SK-N-SH (cell line): ENCODE measurements around the gene SLC12A3. TPM values are rescaled to one million over a fixed set of nuclear protein-coding genes. Genes with fewer than 3 reads are reported as not detected.

ENCODE experiments used
- CTCF ChIA-PET: fragments of 300-600, 350-600 bp; formaldehyde crosslinking; extraction: SDS; loops from one replicate; lab custom pipeline; 2021; lab: Yijun Ruan, JAX
- POLR2A ChIA-PET: fragments of 350-600 bp; sonication (Branson Sonifier 250); formaldehyde crosslinking; extraction: SDS; loops from one replicate; lab custom pipeline; 2020; ENCODE audit warnings: antibody characterized with exemption, inconsistent platforms; lab: Yijun Ruan, JAX
- DNase-seq: peaks from one replicate; pipeline ENCODE4 v3.0.0; 2012
- H2AFZ ChIP-seq: fragments of 200-600 bp; sonication (generic); 2 replicates; pipeline ENCODE4 v1.8.1; 2016; ENCODE audit warnings: antibody characterized with exemption, mild to moderate bottlenecking, low read depth
- H3F3A ChIP-seq: fragments of 200-600 bp; sonication (generic); replicated peaks from 2 replicates; pipeline ENCODE3; 2016; ENCODE audit warnings: antibody characterized with exemption, mild to moderate bottlenecking; ENCODE audit not compliant: insufficient read depth
- H3K27ac ChIP-seq, 2 experiments: fragments of 200-500 bp in 1 of 2; fragments of 200-600 bp in 1 of 2; sonication (Bioruptor generic) in 1 of 2; sonication (generic), shearing (Covaris generic) in 1 of 2; 2 replicates each; pipeline versions ENCODE4 v1.5.1 to v1.6.1; 2014 to 2016; ENCODE audit warnings: low read depth in 2 of 2, inconsistent platforms in 1 of 2, low read length in 1 of 2, mild to moderate bottlenecking in 1 of 2, mixed read lengths in 1 of 2
- H3K27me3 ChIP-seq: fragments of 200-600 bp; sonication (generic), shearing (Covaris generic); 2 replicates; pipeline ENCODE4 v1.6.1; 2016; ENCODE audit warnings: mixed run types; ENCODE audit not compliant: insufficient read depth
- H3K36me3 ChIP-seq, 2 experiments: fragments of 200-500 bp in 1 of 2; fragments of 200-600 bp in 1 of 2; sonication (Bioruptor generic) in 1 of 2; sonication (generic) in 1 of 2; replicated peaks in 1 of 2; 2 replicates each; pipeline versions ENCODE3 to v1.5.1; 2014 to 2016; ENCODE audit warnings: low read length in 1 of 2, mild to moderate bottlenecking in 1 of 2; ENCODE audit not compliant: insufficient read depth in 2 of 2, control insufficient read depth in 1 of 2
- H3K4me1 ChIP-seq, 2 experiments: fragments of 200-500 bp in 1 of 2; fragments of 200-600 bp in 1 of 2; sonication (Bioruptor generic) in 1 of 2; sonication (generic), shearing (Covaris generic) in 1 of 2; 2 replicates each; pipeline versions ENCODE4 v1.5.1 to v1.6.1; 2014 to 2016; ENCODE audit warnings: low read depth in 1 of 2, low read length in 1 of 2, mixed run types in 1 of 2; ENCODE audit not compliant: insufficient read depth in 2 of 2, control insufficient read depth in 1 of 2
- H3K4me2 ChIP-seq: fragments of 200-600 bp; sonication (generic), shearing (Covaris generic); 2 replicates; pipeline ENCODE4 v1.6.1; 2017; ENCODE audit warnings: mixed run types
- H3K4me3 ChIP-seq, 2 experiments: fragments of 200-500 bp in 1 of 2; fragments of 200-600 bp in 1 of 2; sonication (Bioruptor generic) in 1 of 2; sonication (generic), shearing (Covaris generic) in 1 of 2; 2 replicates each; pipeline versions ENCODE4 v1.5.1 to v1.8.1; 2014 to 2016; ENCODE audit warnings: low read depth in 2 of 2, inconsistent platforms in 1 of 2, low read length in 1 of 2, mild to moderate bottlenecking in 1 of 2, mixed read lengths in 1 of 2, moderate library complexity in 1 of 2
- H3K79me2 ChIP-seq: fragments of 200-600 bp; sonication (generic); 2 replicates; pipeline ENCODE4 v1.8.1; 2017; ENCODE audit warnings: mild to moderate bottlenecking; ENCODE audit not compliant: insufficient read depth
- H3K9ac ChIP-seq: fragments of 200-600 bp; sonication (generic); 2 replicates; pipeline ENCODE4 v1.6.1; 2017; ENCODE audit warnings: mixed run types
- H3K9me2 ChIP-seq: fragments of 200-600 bp; sonication (generic); 2 replicates; pipeline ENCODE4 v1.6.1; 2017; ENCODE audit warnings: mixed run types
- H3K9me3 ChIP-seq: fragments of 200-600 bp; sonication (generic); 2 replicates; pipeline ENCODE4 v1.6.1; 2017; ENCODE audit warnings: mixed run types, mild to moderate bottlenecking, moderate library complexity
- H4K20me1 ChIP-seq: fragments of 200-600 bp; sonication (generic); 2 replicates; pipeline ENCODE4 v1.6.1; 2017; ENCODE audit warnings: mild to moderate bottlenecking, mixed run types; ENCODE audit not compliant: insufficient read depth
- CHD2 ChIP-seq: fragments of 150-350 bp; IDR thresholded peaks from 2 replicates; pipeline ENCODE4 v1.6.1; 2018; ENCODE audit warnings: low read length; ENCODE audit not compliant: partially characterized antibody
- ELF1 ChIP-seq: IDR thresholded peaks from 2 replicates; pipeline ENCODE4 v1.4.0; 2012
- FOXM1 ChIP-seq: IDR thresholded peaks from 2 replicates; pipeline ENCODE4 v1.4.0; 2012; ENCODE audit warnings: low read depth, mild to moderate bottlenecking
- GATA2 ChIP-seq: sonication (generic); formaldehyde crosslinking; IDR thresholded peaks from 2 replicates; pipeline ENCODE4 v1.5.0; 2020; ENCODE audit warnings: mild to moderate bottlenecking, missing genetic modification reagents
- JUND ChIP-seq: IDR thresholded peaks from 2 replicates; pipeline ENCODE4 v1.4.0; 2012
- MXI1 ChIP-seq: IDR thresholded peaks from 2 replicates; pipeline ENCODE4 v1.6.1; 2012; ENCODE audit warnings: mild to moderate bottlenecking, low read depth, low read length, improper control_type of control experiment
- NRF1 ChIP-seq: IDR thresholded peaks from 2 replicates; pipeline ENCODE4 v1.6.1; 2012; ENCODE audit warnings: low read depth, mild to moderate bottlenecking, low read length
- POLR2AphosphoS5 ChIP-seq: IDR thresholded peaks from 2 replicates; pipeline ENCODE4 v1.6.1; 2012; ENCODE audit warnings: low read depth, low read length
- RCOR1 ChIP-seq: fragments of 150-350 bp; IDR thresholded peaks from 2 replicates; pipeline ENCODE4 v1.6.1; 2017; ENCODE audit warnings: antibody characterized with exemption, low read length
- RFX5 ChIP-seq: IDR thresholded peaks from 2 replicates; pipeline ENCODE4 v1.6.1; 2012; ENCODE audit warnings: mild to moderate bottlenecking, improper control_type of control experiment, low read length
- RXRA ChIP-seq: IDR thresholded peaks from 2 replicates; pipeline ENCODE4 v1.4.0; 2012; ENCODE audit warnings: low read depth, mild to moderate bottlenecking, borderline replicate concordance
- TEAD4 ChIP-seq: IDR thresholded peaks from 2 replicates; pipeline ENCODE4 v1.4.0; 2012; ENCODE audit warnings: mild to moderate bottlenecking, borderline replicate concordance; ENCODE audit not compliant: insufficient read depth
- YY1 ChIP-seq: IDR thresholded peaks from 2 replicates; pipeline ENCODE4 v1.4.0; 2012; ENCODE audit warnings: low read depth, mild to moderate bottlenecking
- WGBS: methylation state at CpG from one replicate; pipeline ENCODE4 v1.1.6; 2017; ENCODE audit warnings: low lambda C conversion rate; 5-methylcytosine and 5-hydroxymethylcytosine counted together
- polyA plus RNA-seq, 3 experiments: library from polyadenylated mRNA; depleted of rRNA; stranded (reverse); fragments of >200 nt; gene quantifications; 2 replicates each; pipeline ENCODE4 v1.2.3, GENCODE V29; 2012
- TF ChIP-seq, protein P1 (sequence below): IDR thresholded peaks from 2 replicates; pipeline ENCODE4 v1.4.0; 2012; ENCODE audit warnings: low read depth, borderline replicate concordance
- TF ChIP-seq, protein P2 (sequence below): fragments of 200-600 bp; sonication (generic); IDR thresholded peaks from 2 replicates; pipeline ENCODE4 v1.6.1; 2017; ENCODE audit warnings: antibody characterized with exemption, mild to moderate bottlenecking, moderate library complexity
- TF ChIP-seq, protein P3 (sequence below): fragments of 150-350 bp; IDR thresholded peaks from 2 replicates; pipeline ENCODE4 v1.6.1; 2016; ENCODE audit warnings: mild to moderate bottlenecking, low read depth, low read length

The SLC12A3 gene
- polyA plus RNA-seq, 1 of the 3 experiments (the other 2 are of a cell fraction): not detected

DNA sequence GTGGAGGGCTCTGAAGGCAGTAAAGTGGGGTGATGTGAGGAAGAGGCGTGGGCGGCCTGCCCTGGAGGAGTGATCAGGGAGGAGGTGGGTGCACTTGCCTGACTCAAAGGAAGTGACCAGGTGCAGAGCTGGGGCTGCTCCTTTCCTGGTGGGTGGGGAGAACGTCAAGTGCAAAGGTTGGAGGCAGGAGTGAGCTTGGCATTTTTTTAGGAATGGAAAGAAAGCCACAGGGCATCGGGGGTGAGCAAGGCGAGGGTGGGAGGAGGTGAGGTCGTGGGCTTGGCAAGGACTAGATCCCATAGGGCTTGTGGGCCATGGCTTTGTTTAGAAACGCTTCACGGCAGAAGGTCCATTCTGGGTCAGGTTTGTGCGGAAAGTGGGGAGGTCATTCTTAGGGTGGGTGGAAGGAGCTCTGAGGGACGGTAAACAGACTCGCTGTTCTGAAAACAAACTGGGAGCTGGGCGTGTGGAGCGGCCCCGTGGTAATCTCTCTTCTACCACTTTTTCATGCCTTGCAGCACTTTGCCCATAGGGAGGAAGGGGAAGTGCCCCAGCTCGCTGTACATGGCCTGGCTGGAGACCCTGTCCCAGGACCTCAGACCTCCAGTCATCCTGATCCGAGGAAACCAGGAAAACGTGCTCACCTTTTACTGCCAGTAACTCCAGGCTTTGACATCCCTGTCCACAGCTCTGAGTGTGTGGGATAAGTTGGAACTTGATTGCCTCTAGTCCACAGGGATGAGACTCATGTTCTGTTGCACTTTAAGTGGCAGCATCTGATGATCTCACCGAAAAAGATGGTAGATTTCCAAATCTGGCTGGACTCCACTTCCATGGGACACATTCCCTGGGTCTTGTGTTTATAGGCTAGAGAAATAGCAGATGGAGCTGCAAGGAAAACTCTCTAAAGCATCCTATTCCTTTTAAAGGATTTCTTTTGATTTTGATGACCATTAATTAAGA lies 48.0 kb downstream of the SLC12A3 start:
- ChIA-PET CTCF (interaction anchor here (1.2 kb wide), 1 partner anchor 237 kb away, joined by 3 read pairs; no protein-coding TSS in a partner anchor), POLR2A (interaction anchor here (1.4 kb wide), 1 partner anchor 19 kb away, joined by 4 read pairs; the partner anchor contains the start of gene HERPUD1)
- no peaks in the 10 kb centered on the region for H3F3A ChIP-seq
- H3K9ac ChIP-seq: no peak overlapping the region
- no peak for DNase-seq
- H3K4me3 ChIP-seq: no peak overlapping the region
- TF ChIP-seq, protein P1, sequence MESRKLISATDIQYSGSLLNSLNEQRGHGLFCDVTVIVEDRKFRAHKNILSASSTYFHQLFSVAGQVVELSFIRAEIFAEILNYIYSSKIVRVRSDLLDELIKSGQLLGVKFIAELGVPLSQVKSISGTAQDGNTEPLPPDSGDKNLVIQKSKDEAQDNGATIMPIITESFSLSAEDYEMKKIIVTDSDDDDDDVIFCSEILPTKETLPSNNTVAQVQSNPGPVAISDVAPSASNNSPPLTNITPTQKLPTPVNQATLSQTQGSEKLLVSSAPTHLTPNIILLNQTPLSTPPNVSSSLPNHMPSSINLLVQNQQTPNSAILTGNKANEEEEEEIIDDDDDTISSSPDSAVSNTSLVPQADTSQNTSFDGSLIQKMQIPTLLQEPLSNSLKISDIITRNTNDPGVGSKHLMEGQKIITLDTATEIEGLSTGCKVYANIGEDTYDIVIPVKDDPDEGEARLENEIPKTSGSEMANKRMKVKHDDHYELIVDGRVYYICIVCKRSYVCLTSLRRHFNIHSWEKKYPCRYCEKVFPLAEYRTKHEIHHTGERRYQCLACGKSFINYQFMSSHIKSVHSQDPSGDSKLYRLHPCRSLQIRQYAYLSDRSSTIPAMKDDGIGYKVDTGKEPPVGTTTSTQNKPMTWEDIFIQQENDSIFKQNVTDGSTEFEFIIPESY: no peak
- no peak for TF ChIP-seq YY1
- TF ChIP-seq TEAD4: no peak
- no peak for TF ChIP-seq FOXM1
- no peak for TF ChIP-seq ELF1
- no peak for TF ChIP-seq RXRA
- TF ChIP-seq RFX5: no peak
- TF ChIP-seq, protein P2, sequence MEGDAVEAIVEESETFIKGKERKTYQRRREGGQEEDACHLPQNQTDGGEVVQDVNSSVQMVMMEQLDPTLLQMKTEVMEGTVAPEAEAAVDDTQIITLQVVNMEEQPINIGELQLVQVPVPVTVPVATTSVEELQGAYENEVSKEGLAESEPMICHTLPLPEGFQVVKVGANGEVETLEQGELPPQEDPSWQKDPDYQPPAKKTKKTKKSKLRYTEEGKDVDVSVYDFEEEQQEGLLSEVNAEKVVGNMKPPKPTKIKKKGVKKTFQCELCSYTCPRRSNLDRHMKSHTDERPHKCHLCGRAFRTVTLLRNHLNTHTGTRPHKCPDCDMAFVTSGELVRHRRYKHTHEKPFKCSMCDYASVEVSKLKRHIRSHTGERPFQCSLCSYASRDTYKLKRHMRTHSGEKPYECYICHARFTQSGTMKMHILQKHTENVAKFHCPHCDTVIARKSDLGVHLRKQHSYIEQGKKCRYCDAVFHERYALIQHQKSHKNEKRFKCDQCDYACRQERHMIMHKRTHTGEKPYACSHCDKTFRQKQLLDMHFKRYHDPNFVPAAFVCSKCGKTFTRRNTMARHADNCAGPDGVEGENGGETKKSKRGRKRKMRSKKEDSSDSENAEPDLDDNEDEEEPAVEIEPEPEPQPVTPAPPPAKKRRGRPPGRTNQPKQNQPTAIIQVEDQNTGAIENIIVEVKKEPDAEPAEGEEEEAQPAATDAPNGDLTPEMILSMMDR: no peak
- no peak for TF ChIP-seq GATA2 (CRISPR knock-in tag)
- no peak for TF ChIP-seq JUND
- no peak for TF ChIP-seq MXI1
- TF ChIP-seq CHD2: no peak
- TF ChIP-seq NRF1: no peak
- TF ChIP-seq RCOR1: no peak
- TF ChIP-seq, protein P3, sequence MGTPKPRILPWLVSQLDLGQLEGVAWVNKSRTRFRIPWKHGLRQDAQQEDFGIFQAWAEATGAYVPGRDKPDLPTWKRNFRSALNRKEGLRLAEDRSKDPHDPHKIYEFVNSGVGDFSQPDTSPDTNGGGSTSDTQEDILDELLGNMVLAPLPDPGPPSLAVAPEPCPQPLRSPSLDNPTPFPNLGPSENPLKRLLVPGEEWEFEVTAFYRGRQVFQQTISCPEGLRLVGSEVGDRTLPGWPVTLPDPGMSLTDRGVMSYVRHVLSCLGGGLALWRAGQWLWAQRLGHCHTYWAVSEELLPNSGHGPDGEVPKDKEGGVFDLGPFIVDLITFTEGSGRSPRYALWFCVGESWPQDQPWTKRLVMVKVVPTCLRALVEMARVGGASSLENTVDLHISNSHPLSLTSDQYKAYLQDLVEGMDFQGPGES: no peak
- TF ChIP-seq POLR2AphosphoS5: no peak
- peaks cover 0 to 20% of the 10 kb centered on the region in 2 experiments; a peak in 2 of 4 replicates for H3K4me1 ChIP-seq
- no peaks in the 10 kb centered on the region for H3K36me3 ChIP-seq
- no peak overlapping the region for H3K27ac ChIP-seq
- H3K4me2 ChIP-seq: no peak overlapping the region; the same call in 1 of the 2 replicates
- H3K27me3 ChIP-seq: no peaks in the 10 kb centered on the region
- H2AFZ ChIP-seq: peak overlapping the region; percentile 44
- H3K9me3 ChIP-seq: no peaks in the 10 kb centered on the region
- no peaks in the 10 kb centered on the region for H3K9me2 ChIP-seq
- no peaks in the 10 kb centered on the region for H4K20me1 ChIP-seq
- H3K79me2 ChIP-seq: no peaks in the 10 kb centered on the region
- 85% methylated on average over 18 of the region's 18 CpGs for WGBS
